Ovary (tissue), 10 donors: Measurements from ENCODE around the gene WBP2. TPM values are rescaled to one million over a fixed set of nuclear protein-coding genes. Genes with fewer than 3 reads are reported as not detected.

Experiments used
- DNase-seq, 5 donors: peaks; one replicate each; pipeline ENCODE4 v3.0.0-alpha.2; 2019 to 2020
- H3K27ac ChIP-seq, 2 donors: fragments of 200-600 bp; one replicate each; pipeline versions ENCODE4 v1.5.1 to v1.8.0; 2019 to 2022
- H3K27me3 ChIP-seq: fragments of 200-600 bp; one replicate; pipeline ENCODE4 v1.8.0; 2022
- H3K36me3 ChIP-seq: fragments of 200-600 bp; sonication (generic); one replicate; pipeline ENCODE4 v1.5.1; 2019
- H3K4me1 ChIP-seq: one replicate; pipeline ENCODE4 v1.8.1; 2013; ENCODE audit warnings: mild to moderate bottlenecking, moderate library complexity; ENCODE audit not compliant: insufficient read depth
- H3K4me3 ChIP-seq: fragments of 200-600 bp; sonication (generic); one replicate; pipeline ENCODE4 v1.5.1; 2017
- H3K9me3 ChIP-seq, 2 donors: fragments of 200-600 bp in 1 of 2; sonication (generic) in 1 of 2; one replicate each; pipeline versions ENCODE4 v1.5.1 to v1.8.1; 2013 to 2019; ENCODE audit warnings: mild to moderate bottlenecking in 1 of 2, moderate library complexity in 1 of 2
- CTCF ChIP-seq, 3 donors: fragments of 450-650 bp in 2 of 3; fragments of 200-600 bp in 1 of 3; IDR thresholded peaks; one replicate each; pipeline versions ENCODE4 v1.5.1 to v1.8.0; 2016 to 2022; ENCODE audit warnings: antibody characterized with exemption in 3 of 3, mild to moderate bottlenecking in 1 of 3
- EP300 ChIP-seq: sonication (generic); formaldehyde crosslinking; IDR thresholded peaks from one replicate; pipeline ENCODE4 v1.6.1; 2017; ENCODE audit warnings: antibody characterized with exemption
- POLR2A ChIP-seq: fragments of 450-650 bp; IDR thresholded peaks from one replicate; pipeline ENCODE4 v1.6.1; 2017; ENCODE audit warnings: antibody characterized with exemption, mild to moderate bottlenecking, moderate library complexity
- WGBS, 3 donors: extraction: QIAGEN DNeasy Blood & Tissue Kit in 1 of 3; methylation state at CpG; one replicate each; pipeline versions ENCODE4 v1.1.5 to v1.1.7; 2013 to 2017; 5-methylcytosine and 5-hydroxymethylcytosine counted together
- intact Hi-C, 4 donors: fragments of 100-400 bp; cut with DNase I; formaldehyde crosslinking; loops; one replicate each; pipeline versions ENCODE4 v1.11.0 to v1.15.1; 2022 to 2023
- long read RNA-seq, 3 donors: library from polyadenylated mRNA in 2 of 3; unstranded in 2 of 3; transcript quantifications; one replicate each; pipeline ENCODE4 v2.0.0 and lab custom pipeline, GENCODE V29; 2021 to 2026
- polyA plus RNA-seq, 2 donors: library from polyadenylated mRNA; stranded (reverse); fragments of 200-250 nt in 1 of 2; fragments of 350-450 nt in 1 of 2; fragmentation: Illumina TruSeq in 1 of 2; extraction: RNeasy Lipid Tissue Mini Kit (QIAGEN cat#74804) in 1 of 2; gene quantifications; one replicate each; pipeline ENCODE4 v1.2.3, GENCODE V29; 2013 to 2014
- total RNA-seq, 7 donors: library from RNA; depleted of rRNA in 2 of 7; stranded (reverse); fragments of >200 nt in 2 of 7; fragmentation: NEBNext Ultra II Directional in 3 of 7; extraction: Animal tissue kit (Norgen Biotek cat#: 25700) in 3 of 7; gene quantifications; one replicate each; pipeline versions ENCODE4 v1.1.0 to v1.2.4, GENCODE V29; 2016 to 2023
- donor health status: DM: no; HTN: no; CAD: no; lungs with moderate emphysema.
- donor health status: DM: no; HTN: no; CAD: no.
- donor health status: Bipolar disorder and iron deficiency.
- donor health status: DM: yes; HTN: yes; CAD: no.
- donor health status: DM: no; HTN: no; CAD: no.
- donor health status: DM: yes; HTN: yes; CAD: no.

The WBP2 gene
- total RNA-seq, result 100 to 1,000 TPM in 3 of 7 donors, 10 to 100 TPM in 4; 48.5 to 131 (median 92.7) TPM
- polyA plus RNA-seq, result 100 to 1,000 TPM; 118 to 184 TPM
- long read RNA-seq, donor 1, transcript WBP2-209 (4 exons, 747 nt), result minor isoform, 7 of 331 reads
- long read RNA-seq, donor 1, transcript WBP2-201 (8 exons, 1,944 nt), result major isoform, 148 of 331 reads
- long read RNA-seq, donor 1, partial matches to known transcripts, result 41 of 331 reads
- long read RNA-seq, donor 1, other reads (novel, unspliced or antisense), result 124 of 331 reads
- long read RNA-seq, donor 2, transcript WBP2-201 (8 exons, 1,944 nt), result major isoform, 11 of 21 reads
- long read RNA-seq, donor 2, partial matches to known transcripts, result 6 of 21 reads
- long read RNA-seq, donor 2, other reads (novel, unspliced or antisense), result 0 of 21 reads
- long read RNA-seq, donor 3, transcript WBP2-201 (8 exons, 1,944 nt), result major isoform, 69 of 168 reads
- long read RNA-seq, donor 3, partial matches to known transcripts, result 45 of 168 reads
- long read RNA-seq, donor 3, other reads (novel, unspliced or antisense), result 50 of 168 reads

DNA sequence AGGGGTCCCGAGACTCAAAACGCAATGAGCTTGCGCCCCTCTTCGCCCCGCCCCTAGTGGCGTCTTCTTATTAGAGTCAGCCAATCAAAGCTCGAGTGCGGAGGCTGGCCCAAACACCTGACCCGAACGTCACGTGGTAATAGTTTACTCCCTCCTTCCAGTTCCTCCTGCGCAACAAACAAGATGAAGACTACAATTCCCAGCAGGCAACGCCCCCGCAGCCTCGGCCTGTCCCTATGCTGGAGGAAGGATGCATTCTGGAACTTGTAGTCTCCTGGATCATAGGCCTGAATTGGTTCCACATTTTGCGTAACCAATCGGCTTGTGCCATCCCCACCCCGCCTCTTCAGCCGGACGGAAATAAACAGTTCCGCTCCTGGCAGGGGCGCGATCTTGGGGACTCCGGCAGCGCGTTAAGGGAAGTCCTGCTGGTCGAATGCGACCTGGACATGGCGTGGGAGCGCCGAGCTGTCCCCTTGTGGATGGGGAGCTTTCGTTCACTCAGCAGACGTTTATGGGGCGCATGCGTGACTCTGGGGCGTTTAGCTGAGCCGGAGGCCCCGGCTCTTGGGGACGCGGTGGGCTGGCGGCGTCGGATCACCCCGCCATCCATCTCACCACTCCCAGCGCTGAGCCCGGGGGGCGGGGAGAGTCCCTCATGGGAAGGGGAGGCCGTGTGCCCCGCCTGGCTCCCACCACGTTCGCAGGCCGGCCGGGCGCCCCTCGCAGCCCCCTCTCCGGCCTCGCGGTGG is at the start of gene WBP2:
TSS of gene WBP2 (minus strand) at position 26 of the 752 bp plus-strand sequence. CDS start 38 bp downstream, outside the sequence.
- intact Hi-C loops, result loop anchor here in 2 of 4 donors (2.0 to 5.0 kb wide), 2 partner anchors 21 to 42 kb away; partner anchors contain the start of gene TRIM65 (in 1 of the 2)
- Histone ChIP-seq H3K4me3 (peak within 1 kb of the TSS; percentile 74), H3K36me3 (no peaks in the 10 kb centered on the region), H3K27ac (peak within 1 kb of the TSS; percentile 96 to 97), H3K4me1 (peaks cover 2% of the 10 kb centered on the region), H3K9me3 (no peaks in the 10 kb centered on the region), H3K27me3 (no peaks in the 10 kb centered on the region)
- DNase-seq, result peak; percentile 97 to 99 (median 98)
- TF ChIP-seq EP300 (peak; percentile 93), POLR2A (peak; percentile 94), CTCF (IDR thresholded peaks at IDR 0.05) (peak in 2 of 3 donors; percentile 74 to 84)
- WGBS, 3 donors, result 0% methylated on average over 47 to 58 of the region's 58 CpGs

GRCh38 chr17:75902406-75902805 is 47.3 kb upstream of the WBP2 start:
- H3K4me3 ChIP-seq, result no peak overlapping the region
- TF ChIP-seq CTCF (IDR thresholded peaks at IDR 0.05), result no peak
- H3K27me3 ChIP-seq, result no peaks in the 10 kb centered on the region
- intact Hi-C loops, result loop anchor here in 1 of 4 donors (5.0 kb wide), 1 partner anchor 105 kb away; no protein-coding TSS in a partner anchor
- H3K27ac ChIP-seq, result no peak overlapping the region
- no peak for DNase-seq
- no peaks in the 10 kb centered on the region for H3K9me3 ChIP-seq
- no peaks in the 10 kb centered on the region for H3K36me3 ChIP-seq
- H3K4me1 ChIP-seq, result peaks cover 2% of the 10 kb centered on the region
- 90 to 95% (median 92%) methylated on average over 6 of the region's 6 CpGs for WGBS, 3 donors

- Histone ChIP-seq H3K36me3 (no peaks in the 10 kb centered on the region), H3K4me3 (no peak overlapping the region), H3K27me3 (no peaks in the 10 kb centered on the region), H3K27ac (no peak overlapping the region), H3K9me3 (no peaks in the 10 kb centered on the region), H3K4me1 (peaks cover 2% of the 10 kb centered on the region)
- WGBS, 3 donors, result 82 to 84% (median 83%) methylated on average over 18 of the region's 18 CpGs
- peak in 1 of 5 donors; percentile 30 for DNase-seq
- intact Hi-C loops, result loop anchor here in 1 of 4 donors (5.0 kb wide), 1 partner anchor 106 kb away; no protein-coding TSS in a partner anchor
- TF ChIP-seq POLR2A (no peak), EP300 (no peak), CTCF (IDR thresholded peaks at IDR 0.05) (no peak)
Observed at GRCh38 chr17:75901727-75902126, 46.6 kb upstream of the WBP2 start.
